ENCODE results near the gene FAM20A.
"Not testable (repeated sequence)": the region's sequence is repeated elsewhere in the genome, so short reads cannot be mapped to it uniquely, and the experiment has no call there.

Gene FAM20A

DNA sequence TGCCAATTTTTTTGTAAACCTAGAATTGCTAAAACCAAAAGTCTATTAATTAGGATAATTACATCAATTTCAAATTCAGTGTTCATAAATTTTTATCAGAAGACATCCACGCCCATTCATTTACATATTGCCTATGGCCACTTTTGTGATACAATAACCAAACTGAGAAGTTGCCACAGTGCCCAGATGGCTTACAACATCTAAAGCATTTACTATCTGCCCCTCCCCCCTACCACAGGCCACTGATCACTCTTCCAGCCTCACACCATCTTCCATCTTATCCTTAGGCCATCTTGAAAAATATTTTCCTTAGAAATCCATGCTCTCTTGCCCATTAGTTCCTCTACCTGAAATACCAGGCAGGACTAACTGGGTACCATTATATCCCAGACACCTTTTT, 95.2 kb downstream of the FAM20A start:
- TF ChIP-seq, protein P1, sequence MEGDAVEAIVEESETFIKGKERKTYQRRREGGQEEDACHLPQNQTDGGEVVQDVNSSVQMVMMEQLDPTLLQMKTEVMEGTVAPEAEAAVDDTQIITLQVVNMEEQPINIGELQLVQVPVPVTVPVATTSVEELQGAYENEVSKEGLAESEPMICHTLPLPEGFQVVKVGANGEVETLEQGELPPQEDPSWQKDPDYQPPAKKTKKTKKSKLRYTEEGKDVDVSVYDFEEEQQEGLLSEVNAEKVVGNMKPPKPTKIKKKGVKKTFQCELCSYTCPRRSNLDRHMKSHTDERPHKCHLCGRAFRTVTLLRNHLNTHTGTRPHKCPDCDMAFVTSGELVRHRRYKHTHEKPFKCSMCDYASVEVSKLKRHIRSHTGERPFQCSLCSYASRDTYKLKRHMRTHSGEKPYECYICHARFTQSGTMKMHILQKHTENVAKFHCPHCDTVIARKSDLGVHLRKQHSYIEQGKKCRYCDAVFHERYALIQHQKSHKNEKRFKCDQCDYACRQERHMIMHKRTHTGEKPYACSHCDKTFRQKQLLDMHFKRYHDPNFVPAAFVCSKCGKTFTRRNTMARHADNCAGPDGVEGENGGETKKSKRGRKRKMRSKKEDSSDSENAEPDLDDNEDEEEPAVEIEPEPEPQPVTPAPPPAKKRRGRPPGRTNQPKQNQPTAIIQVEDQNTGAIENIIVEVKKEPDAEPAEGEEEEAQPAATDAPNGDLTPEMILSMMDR (IDR thresholded peaks at IDR 0.05; ENCODE audit: low read depth, low read length) = no peak

DNA sequence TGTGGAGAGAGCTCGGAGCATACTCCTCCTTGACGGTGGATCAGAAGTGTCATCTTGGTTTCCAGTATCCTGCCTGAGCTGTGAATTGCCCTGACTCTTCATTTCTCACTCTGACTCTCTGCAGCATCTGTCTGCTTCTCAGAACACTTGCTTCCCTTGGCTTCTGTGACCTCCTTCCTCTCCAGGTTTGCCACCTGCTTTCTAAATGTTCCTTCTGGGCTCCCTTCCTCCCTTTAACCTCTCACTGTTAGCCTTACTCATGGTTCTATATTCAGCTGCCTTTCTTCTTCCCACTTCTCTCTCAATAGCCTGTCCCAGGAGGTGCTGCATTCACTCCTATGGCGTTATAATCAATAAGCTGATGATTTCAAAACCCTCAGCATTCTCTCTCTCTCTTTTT, 100.1 kb downstream of the FAM20A start:
- no peak overlapping the region for H3K4me3 ChIP-seq (ENCODE audit: low read depth, low read length)
- TF ChIP-seq, protein P1 (IDR thresholded peaks at IDR 0.05; ENCODE audit: low read depth, low read length) = no peak

More for the DNA sequence above, 95.2 kb downstream of the FAM20A start:
- no peak overlapping the region for H3K4me3 ChIP-seq (ENCODE audit: low read depth, low read length)

DNA sequence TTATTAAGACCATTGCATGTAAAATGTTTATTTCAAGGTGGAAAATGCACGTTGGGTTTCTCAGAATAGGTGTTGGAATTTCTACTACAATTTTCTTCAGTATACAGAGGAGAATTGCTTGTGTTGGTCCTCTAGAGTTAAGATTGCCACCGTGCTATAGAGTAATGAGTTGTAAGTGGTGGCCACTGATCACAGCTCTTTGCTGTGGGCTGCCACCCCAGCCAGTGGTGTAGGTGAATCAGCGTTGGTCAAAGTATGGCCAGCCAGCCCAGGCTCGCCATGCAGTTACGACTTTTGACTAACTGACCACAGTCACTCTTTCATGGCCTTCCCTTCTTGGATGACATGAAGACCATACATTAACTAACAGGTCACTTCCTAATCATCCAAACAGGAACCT, 101.6 kb downstream of the FAM20A start:
- TF ChIP-seq, protein P1 (IDR thresholded peaks at IDR 0.05; ENCODE audit: low read depth, low read length) = no peak
- no peak overlapping the region for H3K4me3 ChIP-seq (ENCODE audit: low read depth, low read length)

DNA sequence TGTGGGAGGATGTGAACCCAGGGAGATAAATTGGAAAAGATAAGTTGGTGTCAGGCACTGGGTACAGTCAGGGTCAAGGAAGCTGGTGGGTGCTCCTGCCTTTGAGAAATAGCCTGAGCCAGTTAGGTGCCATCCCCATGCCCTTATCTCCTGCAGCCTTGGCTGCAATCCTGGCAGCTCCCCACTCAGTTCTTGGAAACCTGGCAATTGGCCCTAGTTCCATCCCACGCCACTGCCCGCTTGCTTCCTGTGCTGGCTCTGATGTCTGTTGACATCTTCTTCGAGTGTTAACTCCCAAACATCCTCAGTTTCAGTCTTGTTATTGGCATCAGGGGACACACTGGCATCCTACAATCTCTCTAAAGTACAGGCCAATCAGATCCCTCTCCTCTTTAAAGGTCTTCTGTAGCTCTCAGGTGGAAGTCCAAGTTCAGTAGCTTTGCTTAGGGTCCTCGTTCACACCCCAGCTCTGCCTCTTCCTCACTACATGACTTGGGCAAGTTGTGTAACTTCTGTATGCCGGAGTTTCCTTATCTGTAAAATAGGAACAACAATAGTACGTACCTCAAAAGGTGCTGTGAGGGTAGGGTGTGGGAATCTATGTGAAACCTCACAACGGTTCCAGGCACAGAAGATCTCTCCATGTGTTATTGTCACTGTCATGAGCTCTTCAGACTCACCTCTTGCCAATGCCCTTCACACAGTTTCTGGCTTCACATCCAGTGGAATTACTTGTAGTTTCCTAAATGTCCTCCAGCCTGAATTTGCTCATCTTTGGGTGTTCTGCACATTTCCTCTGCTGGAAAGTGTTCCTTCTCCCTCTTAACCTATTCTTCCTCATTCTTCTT, 102.5 kb downstream of the FAM20A start:
- no peak overlapping the region for H3K4me3 ChIP-seq (ENCODE audit: low read depth, low read length)
- TF ChIP-seq, protein P1 (IDR thresholded peaks at IDR 0.05; ENCODE audit: low read depth, low read length) = no peak

DNA sequence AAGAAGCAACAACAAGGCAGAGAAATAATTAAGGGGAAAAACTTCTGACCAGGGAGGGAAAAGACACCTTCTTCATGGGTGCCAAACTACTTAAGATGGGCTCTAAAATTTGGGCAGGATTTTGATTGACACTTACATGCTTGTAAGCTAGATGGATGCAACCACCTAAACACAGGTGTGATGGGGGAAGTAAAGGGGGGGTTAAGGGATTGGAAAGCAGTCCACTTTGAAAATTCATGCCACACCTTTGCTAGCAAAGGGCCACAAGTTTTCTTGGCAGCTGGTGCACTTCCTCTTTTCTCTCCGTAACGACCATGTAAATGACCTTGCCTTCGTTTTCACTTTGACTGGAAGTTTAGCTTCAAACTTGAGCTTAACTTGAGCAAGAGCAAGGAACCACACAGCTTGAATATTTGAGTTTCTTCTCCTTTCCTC, 103.3 kb downstream of the FAM20A start:
- no peak overlapping the region for H3K4me3 ChIP-seq (ENCODE audit: low read depth, low read length)
- TF ChIP-seq, protein P1 (IDR thresholded peaks at IDR 0.05; ENCODE audit: low read depth, low read length) = no peak

DNA sequence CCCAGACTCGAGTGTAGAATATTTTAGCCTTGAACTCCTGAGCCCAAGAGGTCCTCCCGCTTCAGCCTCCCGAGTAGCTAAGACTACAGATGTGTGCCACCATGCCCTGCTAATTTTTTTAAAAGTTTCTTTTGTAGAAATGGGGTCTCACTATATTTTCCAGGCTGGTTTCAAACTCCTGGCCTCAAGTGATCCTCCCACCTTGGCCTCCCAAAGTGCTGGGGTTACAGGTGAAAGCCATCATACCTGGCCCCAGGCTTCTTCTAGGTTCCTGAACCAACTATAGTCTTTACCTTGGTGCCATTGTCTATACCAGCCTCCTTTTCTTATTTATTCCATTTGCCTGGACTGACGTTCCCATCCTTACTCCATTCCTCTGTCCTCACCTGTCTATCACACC, 106.1 kb downstream of the FAM20A start:
- TF ChIP-seq, protein P1 (IDR thresholded peaks at IDR 0.05; ENCODE audit: low read depth, low read length) = no peak

DNA sequence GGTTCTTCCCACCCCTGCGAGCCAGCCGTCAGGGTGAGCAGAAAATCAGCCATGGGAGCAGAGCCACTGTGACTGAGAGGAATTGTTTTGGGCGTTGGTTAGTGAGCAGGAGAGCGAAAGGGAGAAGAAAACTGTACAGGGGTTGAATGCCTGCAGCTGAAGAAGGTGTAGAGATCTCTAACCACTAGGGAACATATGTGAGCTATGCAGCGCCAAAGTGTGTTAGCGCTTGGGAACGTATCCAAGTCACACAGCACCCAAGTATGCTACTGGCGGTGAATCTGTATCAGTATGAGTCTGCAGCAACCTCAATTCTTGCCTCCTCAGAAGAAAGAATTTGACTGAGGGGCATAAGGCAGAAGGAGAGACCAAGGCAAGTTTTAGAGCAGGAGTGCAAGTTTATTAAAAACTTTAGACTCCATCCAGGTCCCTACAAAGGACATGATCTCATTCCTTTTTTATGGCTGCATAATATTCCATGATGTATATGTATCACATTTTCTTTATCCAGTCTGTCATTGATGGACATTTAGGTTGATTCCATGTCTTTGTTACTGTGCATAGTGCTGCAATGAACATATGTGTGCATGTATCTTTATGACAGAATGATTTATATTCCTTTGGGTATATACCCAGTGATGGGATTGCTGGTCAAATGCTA, 108.6 kb downstream of the FAM20A start:
- H3K4me3 ChIP-seq (ENCODE audit: low read depth, low read length) = not testable (repeated sequence)

More for the DNA sequence above, 106.1 kb downstream of the FAM20A start:
- H3K4me3 ChIP-seq (ENCODE audit: low read depth, low read length) = no peak overlapping the region

Data from WI38 (cell line).